A549 treated with DMSO at 1 μM for 4 hours (cell line): Measurements from ENCODE around the gene CFL2. TPM values are rescaled to one million over a fixed set of nuclear protein-coding genes. Genes with fewer than 3 reads are reported as not detected.

ENCODE experiments used
- total RNA-seq: library from RNA; stranded (reverse); fragments of 200-300 nt; extraction: Qiagen RNA extraction; gene quantifications from 5 replicates; pipeline ENCODE4 v1.2.3, GENCODE V29; 2022; ENCODE audit warnings: low read depth

Gene CFL2
- total RNA-seq: 102 to 130 TPM (median 114 TPM) in 5 replicates

GRCh38 chr14:34714320-34715126 is at the start of gene CFL2:
Gene CFL2 (minus strand): TSS chr14:34714593. CDS start chr14:34714540, 53 bp downstream.

Other genes starting within 250 kb of the CFL2 start
- 33.6 to 47.5 TPM (median 39.6 TPM) in 5 replicates for gene EAPP, start 174.9 kb downstream of the CFL2 start, total RNA-seq
- 72.2 to 90.7 TPM (median 84.6 TPM) in 5 replicates for gene SNX6, start 84.4 kb downstream of the CFL2 start, total RNA-seq
- 25.6 to 32.6 TPM (median 31.0 TPM) in 5 replicates for gene BAZ1A, start 160.8 kb upstream of the CFL2 start, total RNA-seq